HepG2 (cell line): Measurements from ENCODE around the gene CELSR2. TPM values are rescaled to one million over a fixed set of nuclear protein-coding genes. Genes with fewer than 3 reads are reported as not detected.

ENCODE experiments used
- ARNT ChIP-seq: fragments of 450-650 bp; IDR thresholded peaks from 2 replicates; pipeline ENCODE4 v1.6.1; 2017
- CREB1 ChIP-seq, 2 experiments: fragments of 450-650 bp in 1 of 2; IDR thresholded peaks; 2 replicates each; pipeline ENCODE4 v1.6.1; 2016 to 2017; ENCODE audit warnings: control low read depth in 1 of 2, mild to moderate bottlenecking in 1 of 2, missing compliant biosample characterization in 1 of 2, missing genetic modification characterization in 1 of 2
- GFI1 ChIP-seq: sonication (generic); formaldehyde crosslinking; IDR thresholded peaks from 2 replicates; pipeline ENCODE4 v1.5.0; 2020; ENCODE audit warnings: missing genetic modification reagents, mild to moderate bottlenecking, borderline replicate concordance
- HNRNPL ChIP-seq: fragments of 200-400 bp; formaldehyde crosslinking; IDR thresholded peaks from 2 replicates; pipeline ENCODE4 v1.6.1; 2017; ENCODE audit warnings: mild to moderate bottlenecking, low read depth, low read length
- MTERF4 ChIP-seq: sonication (generic); formaldehyde crosslinking; IDR thresholded peaks from 2 replicates; pipeline ENCODE4 v1.8.0; 2023; ENCODE audit warnings: mild to moderate bottlenecking, missing genetic modification reagents
- PRPF4 ChIP-seq: fragments of 200-400 bp; formaldehyde crosslinking; IDR thresholded peaks from 2 replicates; pipeline ENCODE4 v1.6.1; 2016; ENCODE audit warnings: low read length, low read depth; ENCODE audit not compliant: poor library complexity, severe bottlenecking
- WIZ ChIP-seq: sonication (generic); formaldehyde crosslinking; IDR thresholded peaks from 2 replicates; pipeline ENCODE4 v1.5.1; 2020; ENCODE audit warnings: mild to moderate bottlenecking, missing genetic modification reagents
- ZNF24 ChIP-seq: fragments of 450-650 bp; IDR thresholded peaks from 2 replicates; pipeline ENCODE4 v1.6.1; 2017; ENCODE audit warnings: antibody characterized with exemption, mild to moderate bottlenecking
- ZNF652 ChIP-seq: IDR thresholded peaks from 2 replicates; pipeline ENCODE4 v1.6.1; 2016; ENCODE audit warnings: low read depth, borderline replicate concordance
- ZNF724P ChIP-seq: sonication (generic); formaldehyde crosslinking; IDR thresholded peaks from 2 replicates; pipeline ENCODE4 v1.8.0; 2022; ENCODE audit warnings: missing genetic modification reagents, borderline replicate concordance
- ZNF740 ChIP-seq: sonication (generic); formaldehyde crosslinking; IDR thresholded peaks from 2 replicates; pipeline ENCODE4 v1.4.0; 2020; ENCODE audit warnings: missing genetic modification reagents
- polyA plus RNA-seq, 8 experiments: library from polyadenylated mRNA; depleted of rRNA in 3 of 8; stranded (reverse) in 7 of 8; unstranded in 1 of 8; fragments of >200 nt; fragmentation: Illumina TruSeq in 4 of 8; extraction: Trizol in 4 of 8; gene quantifications; 2 replicates each; pipeline versions ENCODE4 v1.2.1 to v1.2.3, GENCODE V29; 2011 to 2016; ENCODE audit warnings: low read depth in 4 of 8, missing spikeins in 1 of 8, mixed read lengths in 1 of 8; ENCODE audit not compliant: insufficient read depth in 1 of 8
- total RNA-seq, 5 experiments: library from RNA; depleted of rRNA; stranded (reverse); fragments of >200 nt; fragmentation: Illumina TruSeq; extraction: Trizol; gene quantifications; 2 replicates each; pipeline ENCODE4 v1.2.3, GENCODE V29; 2016; ENCODE audit warnings: low read depth in 1 of 5

Gene CELSR2
- total and polyA plus RNA-seq, 2 of the 13 experiments (the other 11 are each of a cell fraction or from before 2014, with no cell fraction given): 4.0 to 6.6 TPM

GRCh38 chr1:109253803-109254620, 4.7 kb downstream of the CELSR2 start (continued):
- TF ChIP-seq MTERF4 (CRISPR knock-in tag) (no peak), ZNF740 (CRISPR knock-in tag) (no peak), WIZ (CRISPR knock-in tag) (no peak), HNRNPL (no peak), ARNT (no peak), CREB1 (IDR thresholded peaks at IDR 0.05) (no peak), CREB1 (CRISPR knock-in tag; IDR thresholded peaks at IDR 0.05) (no peak), GFI1 (CRISPR knock-in tag) (peak; percentile 53; the same call in 1 of the 2 replicates), ZNF652 (no peak), ZNF24 (no peak), PRPF4 (no peak), ZNF724P (CRISPR knock-in tag) (0 out of 2 replicates have a peak, but pooled peaks have one; percentile 55)
